SKM-1 treated with dmso at 0.1 percent for 144 hours (cell line): ENCODE measurements around the gene RPEL1.

Experiments used
- DNase-seq: peaks from one replicate; lab custom pipeline; 2025; ENCODE audit not compliant: unreplicated experiment; lab: John Stamatoyannopoulos, UW

RPEL1 gene

DNA sequence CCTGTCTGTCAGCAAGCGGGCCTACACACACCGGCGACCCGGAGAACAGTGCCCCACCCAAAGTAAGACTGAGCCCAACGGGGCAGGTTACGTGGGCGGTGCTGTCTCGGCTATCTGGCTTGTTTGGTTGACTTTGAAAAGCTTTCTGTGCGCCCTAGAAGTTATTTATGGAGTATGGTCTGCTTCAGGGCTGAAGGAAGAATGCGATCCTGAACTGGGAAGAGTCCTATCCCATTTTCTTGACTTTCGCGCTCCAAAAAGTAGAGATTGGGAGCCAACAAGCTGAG, 32.8 kb downstream of the RPEL1 start:
- no peak for DNase-seq

GRCh38 chr10:103278862-103279298, 33.2 kb downstream of the RPEL1 start:
- no peak for DNase-seq

- DNase-seq = no peak
Observed at GRCh38 chr10:103280031-103280430, 34.3 kb downstream of the RPEL1 start.

- no peak for DNase-seq
Observed at GRCh38 chr10:103280506-103280905, 34.8 kb downstream of the RPEL1 start.

DNA sequence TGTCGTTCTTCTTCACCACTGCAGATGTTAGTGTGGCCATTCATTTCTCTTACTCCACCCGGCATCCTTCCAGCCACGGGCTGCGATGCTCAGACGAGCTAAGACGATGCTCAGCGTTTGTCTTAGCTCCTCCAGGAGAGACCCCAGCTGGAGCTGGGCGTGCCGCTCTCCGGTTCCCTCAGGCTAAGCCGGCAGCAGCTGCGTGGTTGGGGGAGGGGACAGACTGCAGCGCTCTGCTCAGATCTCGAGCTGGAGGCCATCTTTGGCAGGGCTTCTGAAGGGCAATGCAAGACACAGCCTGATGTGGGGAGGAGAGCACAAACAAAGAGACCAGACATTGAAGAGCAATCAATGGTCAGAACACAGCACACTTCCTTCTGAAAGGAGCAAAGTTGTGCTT, 36.1 kb downstream of the RPEL1 start:
- no peak for DNase-seq

DNA sequence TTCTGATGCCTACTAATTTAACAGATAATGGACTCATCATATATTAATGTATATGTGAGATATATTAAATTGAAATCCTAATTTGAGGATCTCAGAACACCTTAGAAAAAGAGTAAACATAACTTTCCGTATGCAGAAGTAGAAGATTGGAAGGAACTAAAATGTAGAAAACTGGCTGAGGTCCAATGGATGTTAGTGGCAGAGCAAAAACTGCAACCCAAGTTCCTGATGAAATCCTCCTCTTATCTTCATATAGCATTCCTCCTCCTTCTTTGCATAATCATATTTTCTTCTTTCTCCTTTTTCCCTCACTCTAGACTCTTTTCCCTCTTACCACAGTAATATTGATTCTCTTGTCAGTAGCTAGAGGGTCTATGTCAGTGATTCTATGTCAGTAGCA, 37.3 kb downstream of the RPEL1 start:
- DNase-seq = no peak

- peak; percentile 28 for DNase-seq
Observed at GRCh38 chr10:103284170-103284569, 38.5 kb downstream of the RPEL1 start.

DNA sequence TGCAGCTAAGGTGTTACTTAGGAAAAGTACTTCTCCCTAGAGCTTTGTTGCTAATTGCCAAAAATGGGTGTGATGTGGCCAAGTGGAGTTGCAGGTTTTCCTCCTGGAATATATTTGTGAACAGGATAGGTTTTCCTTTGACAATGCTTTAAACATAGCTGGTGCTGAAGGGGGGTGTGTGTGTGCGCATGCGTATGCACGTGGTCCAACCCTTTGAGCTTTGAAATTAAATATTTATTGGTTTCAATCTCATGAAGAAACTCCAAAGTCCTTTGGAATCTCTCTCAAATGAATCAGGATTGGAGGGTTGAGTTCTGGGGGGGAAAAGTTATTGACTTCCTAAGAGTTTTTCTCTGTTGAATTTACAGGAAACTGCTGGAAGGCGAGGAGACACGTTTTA, 42.3 kb downstream of the RPEL1 start:
- DNase-seq = no peak

- no peak for DNase-seq
Observed at GRCh38 chr10:103291588-103291987, 45.9 kb downstream of the RPEL1 start.

GRCh38 chr10:103295374-103296015, 49.8 kb downstream of the RPEL1 start:
- DNase-seq = no peak
